ENCODE data around the gene ABCC3. TPM values are rescaled to one million over a fixed set of nuclear protein-coding genes. Genes with fewer than 3 reads are reported as not detected.

Gene ABCC3
- 367 TPM for total RNA-seq

GRCh38 chr17:50634224-50634914 is at the start of gene ABCC3:
ABCC3 (plus strand) TSS chr17:50634881; CDS start chr17:50634937, 56 bp downstream.
- no peak for DNase-seq (ENCODE audit: low spot score)

DNA sequence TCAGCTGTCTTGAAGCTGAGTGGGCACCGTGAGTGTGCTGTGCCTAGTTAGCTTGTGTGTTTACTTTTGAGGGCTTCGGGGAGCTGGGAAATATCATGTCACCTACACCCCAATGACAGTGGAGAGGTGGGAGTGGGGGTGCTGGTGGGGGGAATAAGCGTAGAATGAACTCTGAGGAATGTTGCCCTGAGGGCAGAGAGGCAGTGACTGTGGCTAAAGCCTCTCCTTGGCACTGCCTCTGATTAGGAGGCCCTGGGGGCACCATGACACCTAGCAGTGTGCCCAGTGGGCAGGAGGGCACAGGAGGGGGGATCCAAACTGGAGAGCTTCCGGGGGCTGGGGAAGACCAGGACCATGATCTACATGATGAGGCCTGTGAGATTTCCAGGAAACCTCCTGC is 49.3 kb upstream of the ABCC3 start:
- no peak for DNase-seq (ENCODE audit: low spot score)

- no peak for DNase-seq (ENCODE audit: low spot score)
Measured at GRCh38 chr17:50585891-50586290, 48.8 kb upstream of the ABCC3 start.

DNA sequence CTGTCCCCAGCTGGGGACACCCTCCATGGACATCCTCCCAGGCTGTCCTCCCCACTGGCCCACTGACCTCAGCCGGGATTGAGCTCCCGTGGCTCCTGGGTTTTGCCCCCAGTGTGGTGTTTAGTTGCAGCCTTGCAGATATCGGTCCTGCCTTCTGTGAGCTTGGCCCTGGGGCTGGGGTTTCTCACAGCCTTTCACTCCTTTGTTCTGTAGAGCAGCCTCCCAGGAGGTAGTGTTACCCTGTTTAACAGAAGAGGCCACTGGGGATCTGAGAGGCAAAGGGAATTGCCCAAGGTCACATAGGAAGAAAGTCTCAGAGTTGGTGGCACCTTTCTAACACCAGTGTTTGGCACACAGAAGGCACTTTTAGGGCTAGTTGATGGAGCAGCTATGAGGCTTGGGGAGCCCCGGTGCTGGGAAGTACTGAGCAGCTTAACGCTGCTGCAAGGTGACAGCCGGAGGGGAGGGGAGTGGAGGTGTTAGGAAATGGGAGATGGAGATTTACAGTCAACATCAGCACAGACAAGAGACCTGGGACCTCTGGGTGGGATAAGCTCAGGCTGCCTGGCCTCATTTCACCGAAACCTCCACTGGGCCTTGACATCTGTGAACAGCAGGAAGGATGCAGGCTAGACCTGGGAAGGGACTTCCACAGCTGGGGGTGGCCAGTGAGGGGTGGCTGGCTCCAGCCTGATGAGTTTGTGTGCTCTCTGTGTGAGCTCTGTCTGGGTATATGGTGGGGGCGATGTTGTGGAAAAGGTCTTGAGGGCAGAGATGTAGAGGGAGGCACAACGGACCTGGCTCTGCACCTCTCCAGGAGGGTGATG is 48.0 kb upstream of the ABCC3 start:
- no peak for DNase-seq (ENCODE audit: low spot score)

- DNase-seq (ENCODE audit: low spot score) = no peak
Measured at GRCh38 chr17:50587571-50587970, 47.1 kb upstream of the ABCC3 start.

- DNase-seq (ENCODE audit: low spot score) = no peak
Measured at GRCh38 chr17:50588391-50589049, 46.2 kb upstream of the ABCC3 start.

DNA sequence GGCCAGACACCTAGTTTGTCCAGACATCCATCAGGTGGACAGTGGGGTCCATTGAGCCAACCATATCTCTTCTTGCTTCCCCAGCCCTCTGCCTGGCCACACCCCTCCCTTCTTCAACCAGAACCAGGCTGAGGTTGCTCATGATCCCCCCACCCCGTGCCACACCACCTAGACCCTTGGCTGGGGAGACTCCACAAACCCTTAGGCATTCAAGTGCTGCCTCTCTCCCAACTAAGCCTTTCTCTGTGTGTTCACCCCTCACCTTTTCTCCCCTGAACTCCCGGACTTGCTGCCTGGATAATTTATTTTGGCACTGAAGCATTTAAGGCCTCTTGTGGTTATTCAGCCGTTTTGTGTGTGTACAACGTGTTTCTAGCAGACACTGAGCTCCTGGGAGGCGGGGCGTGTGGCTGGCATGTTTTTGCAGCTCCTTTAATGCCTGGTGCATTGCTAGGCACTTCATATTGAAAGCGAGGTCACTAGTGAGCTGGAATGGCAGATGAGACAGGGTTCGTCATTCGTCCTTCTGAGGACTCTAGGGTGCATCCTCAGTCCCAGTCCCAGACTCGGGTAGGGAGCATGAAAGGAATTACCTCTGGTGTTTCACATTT is 45.5 kb upstream of the ABCC3 start:
- DNase-seq (ENCODE audit: low spot score) = no peak

GRCh38 chr17:50590946-50591737 is 43.5 kb upstream of the ABCC3 start:
- DNase-seq (ENCODE audit: low spot score) = no peak

DNA sequence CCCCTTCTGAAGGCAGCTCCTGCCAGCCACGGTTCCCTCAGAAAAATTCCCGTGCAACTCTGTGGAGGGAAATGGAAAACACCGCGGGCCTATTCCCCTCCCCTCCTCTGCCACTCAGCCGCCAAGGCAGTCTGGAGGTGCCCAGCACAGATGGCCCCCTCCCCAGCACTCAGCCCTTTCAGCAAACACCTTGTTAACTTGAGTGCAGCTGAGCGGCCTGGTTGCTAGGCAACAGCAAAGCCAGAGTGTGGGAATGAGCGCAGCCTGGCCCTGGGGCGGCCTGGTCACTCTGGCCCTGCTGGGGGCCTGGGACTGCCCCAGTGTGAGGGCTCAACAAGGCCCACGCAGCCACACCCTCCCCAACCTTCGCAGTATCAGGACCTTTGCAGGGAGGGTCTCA is 41.4 kb upstream of the ABCC3 start:
- DNase-seq (ENCODE audit: low spot score) = no peak

GRCh38 chr17:50594128-50594823 is 40.4 kb upstream of the ABCC3 start:
- DNase-seq (ENCODE audit: low spot score) = no peak

DNA sequence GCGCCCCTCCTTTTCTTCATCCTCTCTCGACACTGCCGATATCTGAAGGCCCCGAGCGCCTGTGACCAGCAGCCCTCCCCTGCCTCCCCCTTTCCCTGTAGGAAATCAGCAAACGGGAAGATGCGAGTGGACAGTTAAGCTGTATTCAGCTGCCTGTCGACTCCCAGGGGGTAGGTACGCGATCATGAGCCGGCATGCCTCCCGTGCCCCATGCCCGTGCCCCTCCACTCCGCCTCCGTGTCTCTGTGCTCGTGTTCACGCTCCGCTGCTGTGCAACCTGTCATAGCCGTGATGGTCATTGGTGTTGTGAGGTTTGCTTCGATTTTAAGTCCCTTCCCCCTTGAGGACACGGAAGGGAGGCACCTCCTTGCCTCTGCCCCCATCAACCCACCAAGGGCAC is 39.8 kb upstream of the ABCC3 start:
- DNase-seq (ENCODE audit: low spot score) = no peak

- no peak for DNase-seq (ENCODE audit: low spot score)
Measured at GRCh38 chr17:50596191-50597037, 38.3 kb upstream of the ABCC3 start.

GRCh38 chr17:50598487-50598886 is 36.2 kb upstream of the ABCC3 start:
- DNase-seq (ENCODE audit: low spot score) = no peak

DNA sequence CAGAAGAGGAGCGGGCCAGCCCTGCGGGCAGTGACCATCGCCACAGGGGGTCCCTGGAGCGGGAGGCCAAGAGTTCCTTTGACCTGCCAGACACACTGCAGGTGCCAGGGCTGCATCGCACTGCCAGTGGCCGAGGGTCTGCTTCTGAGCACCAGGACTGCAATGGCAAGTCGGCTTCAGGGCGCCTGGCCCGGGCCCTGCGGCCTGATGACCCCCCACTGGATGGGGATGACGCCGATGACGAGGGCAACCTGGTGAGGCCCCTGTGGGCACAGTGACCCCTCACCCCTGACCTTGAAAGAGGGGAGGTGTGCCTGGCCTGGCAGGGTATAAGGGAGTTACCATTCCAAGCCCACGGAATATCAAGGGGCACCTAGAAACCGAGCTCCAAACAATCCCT is 35.1 kb upstream of the ABCC3 start:
- DNase-seq (ENCODE audit: low spot score) = no peak

DNA sequence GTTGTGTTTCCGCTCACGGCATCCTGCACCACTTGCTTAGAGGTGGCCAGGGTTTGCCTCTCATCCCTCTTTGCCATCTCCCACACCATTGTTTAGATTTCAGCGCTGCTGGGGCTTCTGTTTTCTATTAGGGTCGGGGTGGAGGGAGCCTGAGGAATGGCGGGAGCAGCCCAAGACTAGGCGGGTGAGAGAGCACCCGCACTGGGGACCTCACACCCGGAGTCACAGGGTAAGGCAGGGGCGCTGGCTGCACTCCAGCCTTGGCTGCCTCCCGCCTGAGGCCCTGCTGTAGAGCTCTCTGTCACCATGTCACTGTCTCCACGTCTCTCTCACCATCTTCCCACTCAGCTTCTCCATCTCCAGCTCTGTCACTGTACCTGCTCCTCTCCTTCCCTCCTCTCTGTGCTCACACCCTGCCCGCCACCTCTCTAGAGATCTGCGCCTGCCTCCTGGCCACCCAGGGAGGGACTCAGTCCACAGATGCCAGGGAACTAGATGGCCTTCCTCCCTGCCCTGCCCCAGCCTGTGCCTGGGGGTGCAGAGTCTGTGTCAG is 32.8 kb upstream of the ABCC3 start:
- DNase-seq (ENCODE audit: low spot score) = no peak

DNA sequence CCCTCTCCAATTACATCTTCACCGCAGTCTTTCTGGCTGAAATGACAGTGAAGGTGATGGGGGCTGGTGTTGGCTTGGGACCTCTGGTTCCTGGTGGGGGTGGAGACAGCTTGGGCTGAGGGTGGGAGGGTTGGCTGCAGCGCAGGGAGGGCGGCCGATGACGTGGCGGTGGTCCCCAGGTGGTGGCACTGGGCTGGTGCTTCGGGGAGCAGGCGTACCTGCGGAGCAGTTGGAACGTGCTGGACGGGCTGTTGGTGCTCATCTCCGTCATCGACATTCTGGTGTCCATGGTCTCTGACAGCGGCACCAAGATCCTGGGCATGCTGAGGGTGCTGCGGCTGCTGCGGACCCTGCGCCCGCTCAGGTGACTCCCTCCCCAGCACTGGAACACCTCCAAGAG is 31.8 kb upstream of the ABCC3 start:
- DNase-seq (ENCODE audit: low spot score) = no peak

GRCh38 chr17:50603340-50603739 is 31.3 kb upstream of the ABCC3 start:
- DNase-seq (ENCODE audit: low spot score) = no peak

DNA sequence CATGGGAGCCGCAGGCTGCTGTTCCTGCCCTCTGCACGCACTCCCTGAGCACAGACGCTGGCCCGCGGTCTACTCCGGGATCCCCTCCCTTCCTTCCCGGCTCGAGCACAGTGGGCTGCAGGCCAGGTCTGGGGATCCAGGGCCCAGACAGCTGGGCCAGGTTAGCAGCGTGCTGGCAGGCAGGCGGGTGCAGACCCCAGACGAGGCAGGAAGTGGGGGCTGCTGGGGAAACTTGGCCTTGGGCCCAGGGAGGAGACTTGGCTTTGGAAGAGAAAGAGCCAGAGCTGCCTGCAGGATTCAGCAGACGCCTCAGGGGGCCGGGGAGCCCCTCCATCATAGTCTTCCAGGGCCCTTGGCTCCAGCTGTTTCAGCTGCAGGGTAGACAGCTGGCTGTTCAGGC is 30.2 kb upstream of the ABCC3 start:
- peak; percentile 22 for DNase-seq (ENCODE audit: low spot score)

DNA sequence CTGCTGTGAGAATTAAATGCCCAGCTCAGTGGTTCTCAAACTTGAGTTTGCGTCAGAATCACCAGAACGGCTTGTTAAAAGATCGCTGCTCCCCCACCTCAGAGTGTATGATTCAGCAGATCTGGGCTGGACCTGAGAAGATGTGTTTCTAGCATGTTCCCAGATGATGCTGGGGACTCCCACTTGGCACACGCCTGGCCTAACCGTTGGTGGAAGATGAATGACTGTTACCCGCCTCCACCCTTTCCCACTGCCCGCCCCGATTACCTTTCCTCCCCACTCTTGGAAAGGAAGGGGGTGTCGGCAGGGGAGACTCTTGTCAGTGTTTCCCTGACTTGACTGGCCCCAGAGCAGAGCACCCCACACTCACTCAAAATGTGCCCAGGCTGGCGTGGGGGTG is 29.3 kb upstream of the ABCC3 start:
- DNase-seq (ENCODE audit: low spot score) = no peak
